SKM-1 treated with dmso at 0.1 percent for 144 hours (cell line): Measurements from ENCODE around the gene ATP2A1.

ENCODE experiments used
- DNase-seq: peaks from one replicate; lab custom pipeline; 2025; ENCODE audit not compliant: unreplicated experiment; lab: John Stamatoyannopoulos, UW

Gene ATP2A1

DNA sequence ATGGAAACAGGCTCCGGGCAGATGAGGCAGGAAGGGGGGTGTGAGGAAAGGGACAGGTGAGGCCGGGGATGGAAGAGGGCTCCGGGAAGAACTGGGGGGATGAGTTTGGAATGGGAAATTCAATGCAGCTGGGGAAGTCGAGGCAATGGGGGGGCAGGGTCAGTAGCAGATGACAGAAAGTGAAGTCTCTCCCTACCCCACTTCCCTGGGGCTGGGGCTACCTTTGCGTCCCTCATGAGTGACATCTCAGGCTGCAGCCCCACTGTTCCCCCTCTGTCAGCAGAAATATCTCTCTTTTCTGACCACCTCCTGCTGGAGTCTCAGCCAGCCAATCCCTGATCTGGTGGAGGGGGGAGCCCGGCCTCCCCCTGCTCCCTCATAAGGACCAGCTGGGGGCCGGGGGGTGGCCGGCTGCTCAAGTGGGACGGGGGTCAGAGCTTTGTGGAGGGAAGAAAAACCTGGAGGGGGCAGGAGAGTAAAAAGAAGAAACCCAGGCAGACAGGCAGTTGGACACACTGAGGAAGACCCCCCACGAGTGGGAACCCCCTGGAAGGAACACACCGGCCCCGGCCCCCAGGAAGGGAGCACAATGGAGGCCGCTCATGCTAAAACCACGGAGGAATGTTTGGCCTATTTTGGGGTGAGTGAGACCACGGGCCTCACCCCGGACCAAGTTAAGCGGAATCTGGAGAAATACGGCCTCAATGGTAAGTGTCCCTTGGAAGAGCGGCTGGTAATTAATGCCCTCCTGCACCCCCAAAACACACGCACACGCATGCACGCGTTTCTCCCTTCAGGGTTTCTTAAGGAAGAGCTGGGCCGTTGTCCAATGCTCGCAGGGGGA is at the start of gene ATP2A1:
TSS of gene ATP2A1 (plus strand) at position 406 of the 844 bp plus-strand sequence. CDS start at position 590, 184 bp downstream.
- no peak for DNase-seq

DNA sequence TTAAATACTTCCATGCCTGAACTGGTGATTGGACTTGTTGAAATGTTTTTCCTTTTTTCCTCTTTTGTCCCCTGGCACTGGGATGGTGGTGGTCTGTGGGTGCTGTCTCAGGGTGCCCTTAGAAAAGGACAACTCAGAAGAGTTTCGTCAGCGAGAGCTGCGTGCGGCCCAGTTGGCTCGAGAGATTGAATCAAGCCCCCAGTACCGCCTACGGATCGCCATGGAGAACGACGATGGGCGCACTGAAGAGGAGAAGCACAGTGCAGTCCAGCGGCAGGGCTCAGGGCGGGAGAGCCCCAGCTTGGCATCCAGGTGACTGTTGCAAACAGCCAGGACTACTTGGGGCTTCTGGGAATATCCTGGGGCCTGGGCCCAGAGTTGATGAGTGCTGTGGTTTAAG is 48.5 kb upstream of the ATP2A1 start:
- DNase-seq, result no peak

DNA sequence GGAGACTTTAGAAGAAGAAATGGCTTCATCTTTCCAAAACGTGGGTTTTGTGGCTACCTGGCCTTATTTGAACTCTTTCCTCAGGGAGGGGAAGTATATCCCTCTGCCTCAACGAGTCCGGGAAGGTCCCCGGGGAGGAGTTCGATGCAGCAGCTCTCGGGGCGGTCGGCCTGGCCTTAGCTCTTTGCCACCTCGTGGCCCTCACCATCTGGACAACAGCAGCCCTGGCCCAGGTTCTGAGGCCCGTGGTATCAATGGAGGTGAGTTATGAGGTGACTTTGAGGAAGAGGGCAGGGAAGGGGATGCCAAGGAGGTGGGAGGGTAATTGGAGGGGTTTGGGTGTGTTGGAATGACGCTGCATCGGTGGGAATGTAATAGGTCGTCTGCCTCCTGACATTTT is 47.8 kb upstream of the ATP2A1 start:
- no peak for DNase-seq

DNA sequence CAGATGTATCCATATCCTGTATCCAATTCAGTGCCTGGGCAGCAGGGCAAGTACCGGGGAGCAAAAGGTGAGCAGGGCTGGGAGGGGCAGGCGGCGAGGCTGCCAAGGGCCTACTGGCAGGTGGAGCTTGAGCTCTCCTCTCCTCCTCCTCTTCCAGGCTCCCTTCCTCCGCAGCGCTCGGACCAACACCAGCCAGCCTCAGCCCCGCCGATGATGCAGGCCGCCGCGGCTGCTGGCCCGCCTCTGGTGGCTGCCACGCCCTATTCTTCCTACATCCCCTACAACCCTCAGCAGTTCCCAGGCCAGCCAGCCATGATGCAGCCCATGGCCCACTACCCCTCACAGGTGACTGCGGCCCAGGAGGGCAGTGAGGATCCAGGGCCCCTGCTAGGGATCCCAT is 43.9 kb upstream of the ATP2A1 start:
- no peak for DNase-seq

DNA sequence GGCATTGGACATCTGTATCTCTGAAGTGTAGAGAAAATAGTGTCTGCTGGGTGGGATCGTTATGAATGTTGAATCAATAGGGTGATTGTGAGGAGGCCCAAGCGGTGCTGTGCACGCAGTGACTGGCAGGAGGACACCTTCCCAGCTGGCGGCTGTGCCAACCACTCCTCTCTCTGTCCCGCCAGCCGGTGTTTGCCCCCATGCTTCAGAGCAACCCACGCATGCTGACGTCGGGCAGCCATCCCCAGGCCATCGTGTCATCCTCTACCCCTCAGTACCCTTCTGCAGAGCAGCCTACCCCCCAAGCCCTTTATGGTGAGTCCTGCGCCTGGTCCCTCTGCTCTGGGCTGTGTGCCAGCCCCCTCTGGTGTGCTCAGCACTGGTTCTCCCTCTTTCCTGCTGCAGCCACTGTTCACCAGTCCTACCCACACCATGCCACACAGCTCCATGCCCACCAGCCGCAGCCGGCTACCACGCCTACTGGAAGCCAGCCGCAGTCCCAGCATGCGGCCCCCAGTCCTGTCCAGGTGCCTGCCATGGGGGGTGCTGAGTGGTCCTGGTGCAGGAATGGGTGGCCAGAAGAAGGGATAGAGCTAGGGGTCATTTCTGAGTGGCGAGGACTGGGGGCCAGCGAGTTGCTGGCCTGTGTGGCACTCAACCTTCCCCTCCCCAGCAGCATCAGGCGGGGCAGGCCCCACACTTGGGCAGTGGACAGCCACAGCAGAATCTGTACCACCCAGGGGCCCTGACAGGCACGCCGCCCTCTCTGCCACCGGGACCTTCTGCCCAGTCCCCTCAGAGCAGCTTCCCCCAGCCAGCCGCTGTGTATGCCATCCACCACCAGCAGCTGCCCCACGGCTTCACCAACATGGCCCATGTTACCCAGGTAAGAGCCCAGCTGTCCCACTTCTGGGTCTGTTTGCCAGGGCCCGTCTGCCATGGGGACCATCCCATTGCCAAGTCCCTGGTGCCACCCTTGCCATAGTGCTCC is 43.1 kb upstream of the ATP2A1 start:
- DNase-seq, result no peak

DNA sequence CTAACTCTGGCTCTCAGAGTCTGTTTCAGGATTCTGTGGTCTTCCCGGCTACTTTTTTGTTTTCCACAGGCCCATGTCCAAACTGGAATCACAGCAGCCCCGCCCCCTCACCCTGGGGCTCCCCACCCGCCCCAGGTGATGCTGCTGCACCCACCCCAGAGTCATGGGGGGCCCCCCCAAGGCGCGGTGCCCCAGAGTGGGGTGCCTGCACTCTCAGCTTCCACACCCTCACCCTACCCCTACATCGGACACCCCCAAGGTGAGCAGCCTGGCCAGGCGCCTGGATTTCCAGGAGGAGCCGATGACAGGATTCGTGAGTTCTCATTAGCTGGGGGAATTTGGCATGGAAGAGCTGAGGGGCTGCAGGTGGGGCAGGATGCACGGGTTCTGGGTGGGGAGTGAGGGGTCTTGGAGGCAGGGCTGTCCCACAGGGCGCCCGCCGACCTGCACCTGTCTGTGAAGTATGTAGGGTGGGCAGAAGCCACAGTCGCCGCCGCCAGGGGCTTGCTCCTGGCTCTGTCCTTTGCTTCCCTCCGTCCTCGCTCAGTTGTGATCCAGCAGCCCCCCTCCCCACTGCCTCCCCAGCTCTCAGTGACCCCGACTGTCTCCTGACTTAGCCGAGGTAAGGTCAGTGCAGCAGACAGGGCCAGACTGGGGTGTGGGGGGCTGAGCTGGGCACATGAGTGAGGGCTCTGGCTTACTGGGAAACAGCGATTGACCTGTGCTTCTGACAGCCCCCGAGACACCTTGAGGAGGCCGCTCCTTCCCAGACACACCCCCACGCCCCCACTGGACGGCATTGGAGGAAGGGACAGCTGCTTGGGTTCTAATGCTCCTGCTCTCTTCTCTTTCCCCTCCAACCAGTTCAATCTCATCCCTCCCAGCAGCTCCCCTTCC is 42.2 kb upstream of the ATP2A1 start:
- no peak for DNase-seq

- no peak for DNase-seq
Observed at GRCh38 chr16:28836761-28837064, 41.6 kb upstream of the ATP2A1 start.

DNA sequence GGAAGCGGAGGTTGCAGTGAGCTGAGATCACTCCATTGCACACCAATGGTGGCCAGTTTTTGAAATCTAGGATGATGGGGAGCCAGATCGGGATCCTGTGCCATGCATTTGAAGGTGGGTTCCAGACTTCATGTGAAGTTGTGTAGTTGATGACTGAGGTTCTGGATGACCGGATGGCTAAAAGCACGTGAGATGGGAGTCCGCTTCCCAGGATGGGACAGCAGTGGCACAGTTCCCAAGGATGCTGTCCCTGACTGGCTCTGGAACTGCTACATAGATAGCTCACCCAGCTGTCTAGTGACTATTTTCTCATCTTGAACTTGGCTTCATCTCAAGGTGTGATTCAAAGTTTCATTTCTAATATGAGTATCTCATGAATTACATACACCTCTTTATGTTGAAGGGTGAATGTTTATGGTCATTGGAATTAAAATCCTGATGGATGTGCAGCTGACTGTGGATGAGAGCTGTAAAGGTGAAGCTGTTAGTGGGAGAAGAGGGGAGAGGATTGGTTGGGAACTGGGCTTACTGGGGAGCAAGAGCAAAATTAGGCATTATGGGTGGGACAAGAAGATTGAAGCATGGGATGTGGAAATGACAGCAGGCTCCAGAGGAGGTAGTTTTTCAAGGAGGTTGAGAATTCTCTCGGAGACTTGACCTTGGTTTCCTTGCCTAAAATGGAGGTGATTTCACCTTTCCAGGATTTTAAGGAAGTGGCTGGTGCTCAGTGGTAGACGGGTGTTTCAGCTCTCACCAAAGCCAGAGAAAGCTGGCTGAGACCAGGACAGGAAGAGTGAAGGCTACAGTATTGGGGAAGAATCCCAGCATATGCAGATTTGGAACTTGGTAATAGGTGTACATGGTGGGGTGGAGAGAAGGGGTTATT is 40.4 kb upstream of the ATP2A1 start:
- DNase-seq, result no peak

GRCh38 chr16:28838558-28838918 is 39.8 kb upstream of the ATP2A1 start:
- DNase-seq, result no peak

- no peak for DNase-seq
Observed at GRCh38 chr16:28839004-28839639, 39.2 kb upstream of the ATP2A1 start.

- DNase-seq, result no peak
Observed at GRCh38 chr16:28839899-28840298, 38.4 kb upstream of the ATP2A1 start.

DNA sequence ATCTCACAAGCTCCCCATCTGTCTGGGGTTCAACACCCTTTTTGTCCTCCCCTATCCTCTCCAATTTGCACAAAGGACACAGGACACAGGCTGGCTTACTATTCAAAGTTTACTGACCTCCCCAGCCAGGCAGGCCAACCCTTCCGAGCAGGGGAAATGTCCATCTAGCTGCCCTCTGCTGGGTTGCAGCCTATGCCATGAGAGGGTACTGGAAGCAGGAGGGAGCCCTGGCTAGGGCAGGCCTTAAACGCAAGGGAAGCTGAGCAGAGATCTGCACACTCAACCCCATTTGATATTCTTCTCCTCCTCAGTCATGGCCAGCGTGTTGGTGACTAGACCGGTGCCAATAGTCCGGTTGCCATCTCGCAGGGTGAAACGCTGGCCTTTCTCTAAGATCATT is 35.6 kb upstream of the ATP2A1 start:
- no peak for DNase-seq

DNA sequence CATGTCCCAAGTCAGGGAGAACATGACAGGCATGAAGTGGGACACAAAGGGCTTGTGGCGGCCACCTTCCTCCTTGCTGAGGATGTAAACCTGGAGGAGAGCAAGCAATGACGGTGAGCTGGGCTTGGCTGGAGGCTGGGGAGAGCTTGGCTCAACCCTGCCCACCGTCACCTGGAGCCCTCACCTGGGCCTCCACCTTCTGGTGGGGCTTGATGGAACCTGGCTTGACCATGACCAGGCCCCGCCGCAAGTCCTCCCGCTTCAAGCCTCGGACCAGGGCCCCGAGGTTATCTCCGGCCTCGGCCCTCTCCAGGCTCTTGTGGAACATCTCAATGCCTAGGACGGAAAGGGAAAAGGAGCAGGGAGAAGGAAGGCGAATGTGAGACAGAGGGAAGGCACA is 34.5 kb upstream of the ATP2A1 start:
- no peak for DNase-seq

- DNase-seq, result no peak
Observed at GRCh38 chr16:28844226-28844885, 33.9 kb upstream of the ATP2A1 start.

DNA sequence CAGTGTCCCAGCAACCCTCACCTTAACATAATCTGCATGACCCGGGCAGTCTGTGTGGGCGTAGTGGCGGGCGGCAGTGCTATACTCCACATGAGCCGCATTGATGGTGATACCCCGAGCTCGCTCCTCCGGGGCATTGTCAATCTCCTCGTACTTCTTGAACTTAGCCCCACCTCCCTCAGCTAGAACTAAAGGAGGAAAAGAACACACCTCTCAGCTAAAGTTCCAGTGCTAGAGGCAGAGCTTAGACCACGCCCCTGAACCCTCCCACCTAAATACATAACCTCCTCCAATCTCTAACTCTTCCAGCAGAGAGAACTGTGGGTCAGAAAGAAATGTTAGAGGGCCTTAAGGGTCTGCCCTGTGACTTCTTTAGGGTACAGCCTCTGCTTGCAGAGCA is 33.0 kb upstream of the ATP2A1 start:
- DNase-seq, result no peak

GRCh38 chr16:28845761-28846079 is 32.6 kb upstream of the ATP2A1 start:
- DNase-seq, result no peak

- DNase-seq, result peak; percentile 97
Observed at GRCh38 chr16:28846080-28846932, 32.0 kb upstream of the ATP2A1 start, which contains the start of gene TUFM. TUFM (minus strand) TSS chr16:28846348; CDS start chr16:28846269, 79 bp downstream.

DNA sequence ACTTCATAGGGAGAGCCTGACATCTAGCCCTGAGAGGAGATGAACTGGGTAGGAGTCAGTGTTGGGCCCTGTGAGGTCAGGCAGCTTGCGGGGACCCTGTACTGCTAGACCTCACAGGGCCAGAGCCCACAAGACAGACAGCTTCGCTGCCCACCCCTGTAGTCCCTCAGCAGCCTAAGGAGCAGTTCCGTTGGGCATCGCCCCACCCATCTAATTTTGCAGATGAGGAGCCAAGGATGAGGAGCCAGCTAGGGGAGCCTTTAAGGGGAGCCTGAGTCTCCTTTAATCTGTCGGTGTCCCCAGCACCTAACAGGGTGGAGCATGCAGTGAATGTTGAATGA is 31.4 kb upstream of the ATP2A1 start:
- DNase-seq, result no peak
